ENCODE measurements around the gene ABCA13.

DNA sequence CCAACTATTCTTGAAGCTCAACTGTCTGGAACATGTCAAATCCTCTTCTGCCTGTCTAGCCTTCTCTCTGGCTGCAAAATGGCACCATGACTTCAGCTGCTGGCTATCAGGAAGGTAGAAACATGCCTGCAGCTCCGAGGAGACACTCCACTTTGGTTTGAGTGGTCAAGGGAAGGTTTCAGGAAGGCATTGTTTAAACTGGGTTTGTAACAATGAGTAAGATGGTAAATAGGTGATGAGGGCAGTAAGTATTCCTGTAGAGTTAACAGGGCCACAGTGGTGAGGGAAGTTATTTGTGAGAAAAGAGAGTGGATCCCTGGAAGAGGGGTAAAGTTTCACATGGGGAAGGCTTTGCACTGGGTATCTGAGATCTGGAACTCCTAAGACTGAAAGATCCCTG, 231.5 kb downstream of the ABCA13 start:
- no peak for TF ChIP-seq TAF1 (IDR thresholded peaks at IDR 0.05; ENCODE audit: low read depth)
- no peak for TF ChIP-seq CREB1 (IDR thresholded peaks at IDR 0.05; ENCODE audit: low read depth)
- TF ChIP-seq NFIC (IDR thresholded peaks at IDR 0.05): no peak

All from Ishikawa (cell line).